C4-2B (cell line): ENCODE measurements around the gene LRRC42.

Experiments
- H3K27ac ChIP-seq: fragments of 450-650 bp; 2 replicates; pipeline ENCODE4 v1.5.1; 2017
- ZFX ChIP-seq: fragments of 450-650 bp; IDR thresholded peaks from 2 replicates; pipeline ENCODE4 v1.6.1; 2017
- TF ChIP-seq, protein P1 (sequence below): fragments of 450-650 bp; conservative IDR thresholded peaks from 2 replicates; pipeline ENCODE4 v1.5.1; 2017; ENCODE audit warnings: mild to moderate bottlenecking

The LRRC42 gene

DNA sequence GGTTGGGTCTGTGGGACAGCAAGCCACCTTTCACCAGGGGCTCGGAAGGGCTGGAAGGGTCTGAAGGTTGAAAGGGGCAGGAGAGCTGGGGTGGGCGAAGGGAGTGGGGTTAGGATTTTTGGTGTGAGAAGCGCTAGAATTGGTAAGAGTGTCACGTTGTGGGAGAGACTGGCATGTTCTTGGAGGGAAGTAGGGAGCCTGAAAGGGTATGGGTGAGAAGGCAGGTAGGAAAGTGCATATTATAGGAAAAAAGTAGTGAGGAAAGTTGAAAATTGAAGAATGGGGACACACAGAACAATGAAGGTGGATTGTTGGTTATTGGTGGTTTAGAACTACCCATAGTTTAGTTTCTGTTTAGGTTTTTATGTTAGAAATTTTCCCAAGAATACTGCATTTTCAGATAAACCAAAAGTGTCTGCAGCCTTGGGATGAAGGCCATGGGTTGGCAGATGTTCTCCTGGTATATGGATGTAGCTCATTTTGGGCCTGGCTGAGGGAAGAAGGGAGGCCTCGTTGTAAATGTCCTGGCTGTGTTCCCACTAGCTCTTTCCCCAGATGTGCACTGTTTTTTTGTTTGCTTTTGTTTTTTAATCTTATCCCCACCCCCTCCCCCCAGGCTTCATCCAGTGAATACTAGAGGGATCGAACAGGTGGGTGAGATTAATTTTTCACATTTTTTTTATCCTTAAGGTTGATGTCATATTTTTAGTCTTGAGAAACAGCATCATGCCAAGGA is 1.2 kb downstream of the LRRC42 start:
- TF ChIP-seq, protein P1, sequence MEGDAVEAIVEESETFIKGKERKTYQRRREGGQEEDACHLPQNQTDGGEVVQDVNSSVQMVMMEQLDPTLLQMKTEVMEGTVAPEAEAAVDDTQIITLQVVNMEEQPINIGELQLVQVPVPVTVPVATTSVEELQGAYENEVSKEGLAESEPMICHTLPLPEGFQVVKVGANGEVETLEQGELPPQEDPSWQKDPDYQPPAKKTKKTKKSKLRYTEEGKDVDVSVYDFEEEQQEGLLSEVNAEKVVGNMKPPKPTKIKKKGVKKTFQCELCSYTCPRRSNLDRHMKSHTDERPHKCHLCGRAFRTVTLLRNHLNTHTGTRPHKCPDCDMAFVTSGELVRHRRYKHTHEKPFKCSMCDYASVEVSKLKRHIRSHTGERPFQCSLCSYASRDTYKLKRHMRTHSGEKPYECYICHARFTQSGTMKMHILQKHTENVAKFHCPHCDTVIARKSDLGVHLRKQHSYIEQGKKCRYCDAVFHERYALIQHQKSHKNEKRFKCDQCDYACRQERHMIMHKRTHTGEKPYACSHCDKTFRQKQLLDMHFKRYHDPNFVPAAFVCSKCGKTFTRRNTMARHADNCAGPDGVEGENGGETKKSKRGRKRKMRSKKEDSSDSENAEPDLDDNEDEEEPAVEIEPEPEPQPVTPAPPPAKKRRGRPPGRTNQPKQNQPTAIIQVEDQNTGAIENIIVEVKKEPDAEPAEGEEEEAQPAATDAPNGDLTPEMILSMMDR = no peak
- TF ChIP-seq ZFX = no peak
- H3K27ac ChIP-seq = peak overlapping the region; percentile 79

DNA sequence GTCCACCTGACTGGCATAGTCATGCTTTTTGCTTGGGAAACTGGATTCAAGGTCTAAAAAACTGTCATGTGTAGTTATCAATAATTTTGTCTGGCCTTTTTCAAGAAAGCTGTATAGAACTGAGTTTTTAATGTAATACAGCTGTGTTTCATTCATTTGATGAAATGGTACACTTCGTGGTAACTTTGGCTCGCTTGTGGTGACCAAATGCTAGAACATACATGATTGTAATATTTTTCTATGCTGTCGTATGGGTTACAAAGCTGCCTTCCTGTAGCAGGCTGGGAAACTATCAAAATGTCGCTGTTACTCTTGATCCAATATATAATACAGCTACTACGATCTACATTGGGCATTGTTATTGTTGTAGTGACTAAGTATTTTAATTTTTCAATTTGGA is 2.1 kb downstream of the LRRC42 start:
- TF ChIP-seq ZFX = no peak
- TF ChIP-seq, protein P1 = no peak
- H3K27ac ChIP-seq = no peak overlapping the region

DNA sequence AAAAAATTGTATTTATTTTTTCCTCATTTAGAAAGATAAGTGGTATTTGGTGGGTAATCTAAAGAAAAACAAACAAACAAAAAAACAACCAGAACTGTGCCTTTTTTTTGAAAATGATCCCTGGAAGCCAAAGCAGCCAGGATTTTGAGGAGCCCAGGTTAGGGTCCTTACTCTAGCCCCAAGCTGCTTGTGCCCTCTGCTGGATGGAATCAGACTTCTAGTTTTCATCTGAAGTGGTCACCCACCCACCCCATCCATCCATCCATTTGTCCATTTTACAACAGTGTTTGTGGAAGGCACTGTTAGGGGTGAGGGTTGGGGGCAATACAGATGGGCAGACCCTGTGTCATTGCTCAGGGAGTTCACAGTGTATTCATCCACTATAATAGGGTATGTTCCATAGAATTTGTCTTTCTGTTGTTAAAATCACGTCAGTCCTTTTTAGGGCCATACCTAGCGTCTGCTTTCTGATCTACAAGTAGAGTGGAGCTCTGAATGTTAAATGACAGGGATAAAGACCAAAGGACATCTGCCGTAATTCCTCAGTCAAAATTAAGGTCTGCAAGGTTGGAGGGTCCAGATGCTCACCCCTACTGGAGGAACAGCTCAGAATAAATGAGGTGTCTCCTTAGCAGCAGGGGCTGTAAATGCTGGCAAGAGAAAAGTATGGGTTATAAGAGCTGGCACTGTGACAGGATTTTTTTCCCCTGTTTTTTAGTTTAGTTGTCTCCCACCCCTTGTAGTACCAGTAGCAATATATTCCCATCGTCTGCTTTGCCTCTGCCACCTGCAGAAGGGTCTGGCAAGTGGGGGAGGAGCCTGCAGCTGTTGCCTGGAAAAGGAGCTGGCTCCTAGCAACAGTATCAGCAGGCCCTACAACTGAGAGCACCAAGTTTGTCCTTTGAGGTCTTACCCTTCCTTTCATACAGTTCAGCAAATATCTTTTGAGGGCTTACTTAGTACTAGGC is 3.2 kb downstream of the LRRC42 start:
- H3K27ac ChIP-seq = no peak overlapping the region
- TF ChIP-seq, protein P1 = peak; percentile 70
- no peak for TF ChIP-seq ZFX

DNA sequence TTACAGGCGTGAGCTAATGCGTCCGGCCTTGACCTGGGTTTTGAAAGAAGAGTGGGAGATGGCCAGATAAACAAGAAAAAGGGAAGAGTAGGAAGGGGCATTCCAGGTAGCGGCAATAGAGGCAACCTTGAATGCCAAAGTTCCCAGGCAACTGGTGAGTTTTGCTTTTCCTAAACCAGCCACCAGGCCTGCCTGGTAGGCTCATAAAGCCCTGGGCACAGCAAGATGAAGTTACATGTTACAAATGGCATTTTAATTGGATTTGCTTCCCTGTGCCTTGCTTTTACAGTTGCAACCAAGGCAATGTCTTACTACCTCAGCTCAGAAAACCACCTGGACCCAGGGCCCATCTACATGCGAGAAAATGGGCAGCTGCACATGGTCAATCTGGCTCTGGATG is 5.5 kb downstream of the LRRC42 start:
- no peak overlapping the region for H3K27ac ChIP-seq
- no peak for TF ChIP-seq ZFX
- TF ChIP-seq, protein P1 = no peak

DNA sequence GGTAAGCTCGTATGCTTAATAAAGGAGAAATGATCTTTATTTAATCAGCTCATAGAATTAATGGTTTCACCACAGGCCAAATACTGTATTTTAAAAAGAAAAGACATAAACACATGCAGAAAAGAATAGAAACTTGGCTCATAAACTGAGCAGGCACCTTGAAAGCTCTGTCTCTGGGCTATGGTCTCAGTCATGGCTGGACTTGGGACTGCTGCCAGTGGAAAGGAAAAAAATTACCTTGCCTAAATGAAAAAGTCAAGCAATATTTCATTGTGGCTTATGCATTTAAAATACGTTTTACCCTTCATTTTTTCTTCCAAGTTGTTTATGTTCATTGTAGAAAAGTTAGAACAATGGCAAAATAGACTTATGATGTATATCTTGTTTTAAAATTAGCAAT is 8.0 kb downstream of the LRRC42 start:
- H3K27ac ChIP-seq = no peak overlapping the region
- TF ChIP-seq, protein P1 = no peak
- no peak for TF ChIP-seq ZFX

DNA sequence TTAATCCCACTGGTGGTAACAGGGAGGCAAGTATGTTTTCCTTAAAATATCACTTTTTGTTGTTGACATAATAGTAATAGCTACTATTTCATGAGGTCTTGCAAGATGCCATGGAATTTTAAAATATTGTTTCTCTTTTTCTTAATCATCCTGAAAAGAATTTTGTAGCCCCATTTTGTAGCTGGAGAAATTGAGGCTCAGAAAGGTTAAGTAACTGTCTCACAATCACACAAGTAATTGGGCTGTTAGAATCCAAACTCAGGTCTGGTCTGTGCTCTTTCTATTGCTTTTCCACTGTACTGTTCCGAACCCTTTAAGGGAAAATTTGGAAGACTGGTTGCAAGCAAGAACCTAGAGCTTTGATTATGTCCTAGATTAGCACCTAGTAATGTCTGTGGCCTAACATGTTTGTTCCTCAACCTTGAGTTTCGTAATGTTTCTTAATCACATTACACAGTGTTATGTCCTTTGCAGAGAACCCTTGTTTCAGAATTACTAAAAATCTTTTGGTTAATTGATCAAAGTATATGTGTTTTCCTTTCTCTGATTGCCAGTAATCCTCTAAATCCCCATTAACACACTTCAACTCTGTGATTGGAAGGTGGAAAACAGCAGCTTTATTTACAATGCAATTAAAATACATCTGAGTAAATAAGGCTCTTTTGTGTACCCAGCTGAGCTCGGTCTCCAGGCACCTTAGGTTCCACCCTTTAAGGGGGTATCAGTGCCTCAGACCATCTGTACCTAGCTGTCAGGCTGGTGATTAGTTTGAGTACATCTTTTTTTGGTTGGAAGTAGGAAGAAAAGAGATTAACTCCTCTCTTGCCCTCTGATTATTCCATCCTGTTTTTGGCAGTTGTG is 10.4 kb downstream of the LRRC42 start:
- peak overlapping the region; percentile 54; the same call in 1 of the 2 replicates for H3K27ac ChIP-seq
- TF ChIP-seq, protein P1 = no peak
